Measurements from ENCODE around the gene CNPY1.

The CNPY1 gene

DNA sequence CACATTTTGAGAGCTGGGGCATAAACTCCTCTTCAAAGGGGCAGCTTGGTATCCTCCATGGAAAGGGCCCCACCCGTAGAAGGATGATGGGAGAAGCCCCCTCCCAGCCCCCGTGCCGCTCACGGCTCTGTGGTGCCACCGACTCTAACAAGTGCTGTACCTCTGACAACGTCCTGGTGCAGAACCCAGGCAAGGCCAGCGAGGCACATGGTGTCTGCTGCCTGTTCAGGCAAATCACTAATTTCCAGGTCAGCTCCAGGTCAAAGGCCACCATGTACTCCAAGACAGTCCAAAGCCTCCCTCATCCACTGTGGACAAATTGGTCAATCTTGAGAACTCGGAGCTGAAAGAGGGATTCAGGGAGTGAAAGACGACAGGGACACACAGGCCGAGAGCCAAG lies 11.4 kb upstream of the CNPY1 start:
- no peak for DNase-seq

- no peak for DNase-seq
Observed at GRCh38 chr7:155556763-155557162, 10.4 kb upstream of the CNPY1 start.

DNA sequence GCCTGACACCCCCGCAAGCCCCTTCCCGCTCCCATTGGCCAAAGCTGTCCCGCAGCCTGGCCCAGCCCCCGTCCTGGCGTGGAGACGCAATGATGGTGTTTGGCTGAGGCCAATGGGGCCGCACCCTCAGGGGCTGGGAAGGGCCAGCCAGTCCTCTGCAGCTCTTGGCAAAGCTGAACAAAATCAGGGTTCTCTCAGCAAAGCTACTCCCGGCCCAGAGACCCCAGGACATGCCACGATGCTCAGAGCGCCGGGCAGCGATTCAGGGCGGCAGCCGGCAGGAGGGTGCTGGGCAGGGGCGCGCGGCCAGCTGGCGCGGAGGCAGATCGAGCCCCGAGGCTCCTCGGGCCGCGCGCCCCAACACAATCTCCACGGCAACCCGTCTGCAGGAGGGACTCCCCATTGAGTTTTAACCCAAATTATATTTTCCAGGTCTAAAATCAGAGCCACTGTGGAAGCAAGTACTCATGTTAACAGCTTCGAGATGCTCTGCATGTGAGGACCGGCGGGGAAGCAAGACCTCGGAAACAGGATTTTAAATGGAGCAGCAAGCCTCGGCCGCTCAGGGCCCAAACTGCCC lies 8.8 kb upstream of the CNPY1 start:
- no peak for DNase-seq

DNA sequence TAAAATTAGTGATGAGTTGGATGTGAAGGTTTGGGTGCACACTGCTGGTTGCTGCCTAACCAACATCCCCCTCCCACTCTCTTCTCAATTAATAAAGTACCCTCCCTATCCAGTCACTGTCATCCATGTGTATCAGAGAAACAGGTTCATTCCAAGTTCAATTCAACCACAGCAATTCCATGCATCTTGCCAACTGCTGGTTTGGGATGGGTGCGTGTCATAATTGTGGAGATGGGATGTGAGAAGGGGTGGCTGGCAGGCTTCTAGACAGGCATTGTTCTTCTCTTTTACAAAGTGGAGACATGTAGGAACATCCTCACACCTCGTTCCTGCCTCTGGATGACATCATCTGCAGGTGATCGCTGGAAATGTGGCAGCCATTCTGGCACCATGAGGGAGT lies 7.5 kb upstream of the CNPY1 start:
- no peak for DNase-seq

GRCh38 chr7:155551785-155552611 lies 5.6 kb upstream of the CNPY1 start:
- DNase-seq, result peak; percentile 11

GRCh38 chr7:155550916-155551315 lies 4.6 kb upstream of the CNPY1 start:
- DNase-seq, result no peak

DNA sequence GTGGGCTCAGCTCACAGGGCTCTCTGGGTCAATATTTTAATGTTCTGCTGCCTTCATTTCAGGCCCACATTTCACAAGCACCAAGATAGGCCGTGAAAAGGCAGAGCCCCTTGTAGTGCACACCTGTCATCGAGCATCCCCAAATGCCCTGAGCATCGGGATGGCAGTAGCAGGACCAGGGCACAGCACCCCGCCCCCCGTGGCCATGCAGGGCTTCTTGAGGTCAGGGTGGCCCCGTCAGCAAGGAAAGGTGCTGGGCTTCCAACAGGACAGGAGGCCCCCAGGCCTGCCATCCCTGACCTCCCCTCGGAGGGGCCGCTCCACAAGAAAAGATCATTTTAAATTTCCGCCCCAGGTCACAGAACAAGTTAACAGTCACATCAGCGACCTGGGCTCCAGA lies 2.9 kb upstream of the CNPY1 start:
- no peak for DNase-seq

DNA sequence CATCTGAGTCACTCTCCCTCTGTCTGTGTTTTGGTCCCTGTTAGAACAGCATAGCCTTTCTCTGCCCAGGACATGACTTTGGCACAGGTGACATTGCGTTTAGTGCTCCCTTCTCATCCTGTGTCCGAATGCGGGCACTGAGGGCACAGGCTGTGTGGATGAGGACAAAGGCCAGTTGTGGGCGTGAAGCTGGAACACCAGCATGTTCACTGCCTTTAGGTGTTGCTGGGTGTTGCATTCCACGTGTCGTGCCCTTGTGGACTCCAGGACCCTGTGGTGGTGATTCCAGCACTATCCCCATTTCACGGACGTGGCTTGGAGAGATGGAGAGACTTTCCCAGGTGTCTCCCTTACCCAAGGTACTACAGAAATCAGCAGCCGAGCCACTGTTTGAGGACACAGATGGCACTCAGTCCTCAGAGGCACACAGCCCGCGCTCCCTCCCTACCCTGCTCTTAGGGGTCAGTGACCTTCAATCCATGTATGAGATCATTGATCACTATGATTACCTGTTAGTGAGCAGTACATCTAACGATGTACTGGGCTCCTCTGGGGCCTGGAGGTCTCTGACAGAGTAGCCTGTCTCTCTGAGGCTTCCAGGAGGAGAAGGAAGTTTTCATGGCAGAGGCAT lies 917 bp upstream of the CNPY1 start:
- DNase-seq, result no peak

DNA sequence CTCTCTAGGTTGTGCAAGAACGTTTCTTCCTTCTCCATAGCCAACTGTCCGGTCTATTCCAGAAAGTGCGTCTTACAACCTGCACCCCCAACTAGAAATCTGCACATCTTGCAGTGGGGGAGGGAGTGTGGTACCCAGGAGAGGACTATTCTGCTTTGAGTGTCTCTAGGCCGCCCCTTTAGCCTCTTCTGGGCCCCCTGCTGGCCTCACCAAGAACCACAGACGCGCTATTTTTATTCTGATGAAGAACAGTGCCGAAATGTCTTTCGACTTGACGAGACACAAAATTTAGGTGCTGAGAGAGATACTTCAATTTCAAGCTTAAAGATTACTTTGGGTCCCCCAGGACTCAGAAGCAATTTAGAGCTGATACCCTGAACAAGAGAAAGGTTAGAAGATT lies 1.0 kb downstream of the CNPY1 start:
- no peak for DNase-seq

GRCh38 chr7:155544485-155544884 lies 1.9 kb downstream of the CNPY1 start:
- no peak for DNase-seq

GRCh38 chr7:155543926-155544325 lies 2.4 kb downstream of the CNPY1 start:
- DNase-seq, result no peak

GRCh38 chr7:155543011-155543876 lies 3.1 kb downstream of the CNPY1 start:
- DNase-seq, result no peak

GRCh38 chr7:155541986-155542675 lies 4.2 kb downstream of the CNPY1 start:
- no peak for DNase-seq

DNA sequence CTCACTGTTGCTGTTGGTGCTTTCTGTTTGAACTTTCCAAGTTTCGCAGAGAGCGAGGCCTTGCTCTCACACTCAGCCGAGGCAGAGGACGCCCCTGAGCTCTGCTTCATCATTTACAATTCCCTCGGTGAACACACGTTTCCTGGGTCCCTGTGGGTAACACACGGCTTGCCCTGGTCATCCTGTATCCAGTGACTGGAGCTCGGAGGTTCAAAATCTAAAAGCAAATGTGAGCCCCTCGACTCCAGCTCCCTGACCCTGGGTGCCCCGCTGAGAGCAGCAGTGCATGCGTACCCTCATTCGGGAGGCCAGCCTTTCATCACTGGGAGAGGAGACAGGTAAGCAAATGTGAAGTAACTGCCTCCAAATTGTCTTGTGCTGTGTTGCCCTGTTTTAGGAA lies 5.8 kb downstream of the CNPY1 start:
- no peak for DNase-seq

GRCh38 chr7:155538293-155538692 lies 8.1 kb downstream of the CNPY1 start:
- no peak for DNase-seq

DNA sequence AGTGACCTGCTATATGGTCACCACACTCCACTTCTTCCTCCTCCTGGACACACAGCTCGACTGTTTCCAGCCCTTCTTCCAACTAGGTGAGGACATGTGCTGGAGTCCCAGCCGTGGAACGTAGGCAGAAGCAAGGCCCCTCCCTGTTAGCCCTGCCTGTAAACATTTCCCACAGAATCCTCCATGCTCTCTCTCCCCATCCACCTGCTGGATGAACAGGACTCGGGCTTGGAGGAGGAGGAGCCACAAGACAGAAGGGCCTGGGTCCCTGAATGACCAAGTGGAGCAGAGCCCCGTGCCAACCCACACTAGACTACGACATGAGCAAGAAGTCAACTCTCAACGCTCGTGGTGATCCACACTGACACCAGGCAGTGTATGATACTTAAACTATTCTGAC lies 9.9 kb downstream of the CNPY1 start:
- DNase-seq, result no peak

DNA sequence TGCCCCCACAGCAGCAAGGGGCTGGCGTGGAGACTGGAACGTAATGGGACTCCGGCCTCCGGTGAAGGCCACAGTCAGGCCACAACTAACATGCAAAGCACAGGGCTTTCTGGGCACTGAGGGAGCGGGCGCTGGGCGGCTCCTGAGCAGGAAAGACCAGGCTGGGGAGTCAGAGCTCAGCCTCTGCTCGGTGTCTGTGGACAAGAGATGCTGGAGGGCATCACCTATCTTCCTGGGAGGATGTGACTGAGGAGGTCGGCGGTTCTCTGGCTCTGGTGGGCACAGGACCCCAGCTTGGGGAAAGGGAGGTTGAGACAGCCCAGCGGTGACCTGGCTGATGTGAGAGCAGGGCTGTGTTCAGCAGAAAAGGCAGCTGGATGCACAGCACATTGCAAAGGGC lies 11.7 kb downstream of the CNPY1 start:
- no peak for DNase-seq

GRCh38 chr7:155533827-155534690 lies 12.3 kb downstream of the CNPY1 start:
- peak; percentile 3 for DNase-seq

DNA sequence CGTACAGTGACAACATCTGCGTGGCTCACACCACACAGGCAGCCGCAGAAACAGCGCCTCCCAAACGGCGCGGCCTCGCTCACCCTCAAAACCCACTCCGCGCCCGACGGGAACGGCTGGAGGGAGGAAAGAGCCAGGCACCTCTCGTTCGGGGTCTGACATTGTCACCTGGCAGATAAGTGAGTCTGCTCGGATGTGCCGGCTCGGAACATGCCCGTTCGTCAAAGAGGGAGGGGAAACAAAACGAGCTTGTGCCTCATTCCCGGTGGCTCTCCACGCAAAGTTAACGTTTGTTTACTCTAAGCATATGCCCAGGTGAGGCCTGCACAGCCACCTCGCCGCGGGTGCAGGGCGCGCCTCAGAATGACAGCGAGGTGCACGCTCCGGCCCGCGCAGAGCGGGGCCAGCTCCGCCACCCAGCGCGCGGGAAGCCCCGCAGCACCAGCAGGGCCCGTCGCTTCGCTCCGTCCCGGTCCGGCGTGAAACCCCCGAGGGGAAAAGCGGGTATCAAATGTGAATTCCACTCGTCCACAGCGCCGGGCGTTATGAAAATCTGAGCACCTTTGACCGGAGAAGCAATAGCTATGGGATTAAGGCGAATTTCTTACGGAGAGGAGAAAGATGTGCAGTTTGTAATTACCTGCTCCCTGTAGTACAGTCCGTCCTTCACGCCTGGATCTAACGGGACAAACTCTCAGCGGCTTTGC lies 13.1 kb downstream of the CNPY1 start:
- no peak for DNase-seq

DNA sequence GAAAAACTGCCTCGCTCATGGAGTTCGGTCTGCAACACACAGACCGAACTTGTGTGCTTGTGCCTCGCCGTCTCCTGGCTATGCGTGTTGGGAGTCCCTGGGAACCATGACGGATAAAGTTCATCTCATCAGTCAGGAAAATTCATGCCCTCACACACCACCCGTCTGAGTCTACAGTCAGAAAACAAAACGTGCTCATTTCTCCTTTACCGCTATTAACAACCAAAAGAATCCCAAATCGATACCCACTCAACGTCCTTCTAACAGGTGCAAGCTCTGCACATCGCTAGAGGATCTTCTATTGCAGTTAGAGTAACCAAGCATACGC lies 13.6 kb downstream of the CNPY1 start:
- no peak for DNase-seq

DNA sequence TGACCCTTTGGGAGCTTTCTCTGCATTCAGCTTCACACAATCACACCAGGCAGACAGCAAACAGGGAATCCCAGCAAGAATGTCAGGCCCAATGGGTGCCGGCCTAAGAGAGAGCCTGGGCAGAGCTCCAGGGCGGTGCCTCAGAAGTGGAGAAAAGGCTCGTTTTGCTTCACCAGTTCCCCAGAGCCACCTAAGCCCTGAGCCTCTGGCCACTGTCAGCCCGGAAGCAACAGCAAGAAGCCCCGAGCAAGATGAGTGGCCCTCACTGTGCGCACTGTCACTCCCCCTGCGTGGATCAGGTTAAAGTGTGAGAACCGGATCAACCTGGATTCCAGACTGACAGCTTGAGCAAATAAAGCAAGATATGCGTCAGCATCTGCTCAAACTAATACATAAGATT lies 14.7 kb downstream of the CNPY1 start:
- no peak for DNase-seq
